ENCODE results near the gene ATP8A1.
"Not testable (repeated sequence)": the region's sequence is repeated elsewhere in the genome, so short reads cannot be mapped to it uniquely, and the experiment has no call there.

The ATP8A1 gene

GRCh38 chr4:42464550-42465094 lies 192.3 kb downstream of the ATP8A1 start:
- H3K27ac ChIP-seq = no peak overlapping the region
- TF ChIP-seq CTCF (conservative IDR thresholded peaks at IDR 0.05) (no peak), ZFX (IDR thresholded peaks at IDR 0.05) (no peak)

GRCh38 chr4:42461216-42461615 lies 195.7 kb downstream of the ATP8A1 start:
- not testable (repeated sequence) for H3K27ac ChIP-seq

GRCh38 chr4:42460043-42460442 lies 196.9 kb downstream of the ATP8A1 start:
- TF ChIP-seq ZFX (IDR thresholded peaks at IDR 0.05) (no peak), CTCF (conservative IDR thresholded peaks at IDR 0.05) (no peak)

GRCh38 chr4:42458657-42459056 lies 198.2 kb downstream of the ATP8A1 start:
- H3K27ac ChIP-seq = no peak overlapping the region
- TF ChIP-seq ZFX (IDR thresholded peaks at IDR 0.05) (no peak), CTCF (conservative IDR thresholded peaks at IDR 0.05) (no peak)

More at GRCh38 chr4:42460043-42460442, 196.9 kb downstream of the ATP8A1 start:
- no peak overlapping the region; the same call in 1 of the 2 replicates for H3K27ac ChIP-seq

- TF ChIP-seq CTCF (conservative IDR thresholded peaks at IDR 0.05) (no peak), ZFX (IDR thresholded peaks at IDR 0.05) (no peak)
- no peak overlapping the region for H3K27ac ChIP-seq
Observed at GRCh38 chr4:42454755-42455420, 202.0 kb downstream of the ATP8A1 start.

- no peak for TF ChIP-seq CTCF (conservative IDR thresholded peaks at IDR 0.05)
- no peak for TF ChIP-seq ZFX (IDR thresholded peaks at IDR 0.05)
Observed at GRCh38 chr4:42453612-42454011, 203.3 kb downstream of the ATP8A1 start.

GRCh38 chr4:42452823-42453222 lies 204.1 kb downstream of the ATP8A1 start:
- TF ChIP-seq CTCF (conservative IDR thresholded peaks at IDR 0.05) = no peak
- TF ChIP-seq ZFX (IDR thresholded peaks at IDR 0.05) = no peak
- no peak overlapping the region for H3K27ac ChIP-seq

More at GRCh38 chr4:42453612-42454011, 203.3 kb downstream of the ATP8A1 start:
- no peak overlapping the region for H3K27ac ChIP-seq

- TF ChIP-seq ZFX (IDR thresholded peaks at IDR 0.05) (no peak), CTCF (conservative IDR thresholded peaks at IDR 0.05) (no peak)
Observed at GRCh38 chr4:42446823-42447222, 210.1 kb downstream of the ATP8A1 start.

More at GRCh38 chr4:42446823-42447222, 210.1 kb downstream of the ATP8A1 start:
- no peak overlapping the region for H3K27ac ChIP-seq
